EL (cell line): ENCODE data around the gene IRF2BPL.
A peak's percentile ranks its signal among the peaks of the same experiment; 100 is the strongest.

ENCODE experiments used
- DNase-seq: peaks from one replicate; pipeline ENCODE4 v3.0.0-alpha.2; 2016

Gene IRF2BPL

GRCh38 chr14:77028384-77029231, at the start of gene IRF2BPL:
Gene IRF2BPL, minus strand, starts transcription at chr14:77028708. Its CDS starts 916 bp downstream, at chr14:77027792.
- DNase-seq = peak; percentile 99

GRCh38 chr14:77077040-77077439, 48.5 kb upstream of the IRF2BPL start:
- no peak for DNase-seq

- DNase-seq = no peak
Observed at GRCh38 chr14:77076113-77076631, 47.7 kb upstream of the IRF2BPL start.

- no peak for DNase-seq
Observed at GRCh38 chr14:77074969-77075368, 46.5 kb upstream of the IRF2BPL start.

- DNase-seq = peak; percentile 60
Observed at GRCh38 chr14:77071938-77072388, 43.5 kb upstream of the IRF2BPL start.

- DNase-seq = no peak
Observed at GRCh38 chr14:77069551-77069950, 41.0 kb upstream of the IRF2BPL start.

GRCh38 chr14:77068517-77069200, 40.2 kb upstream of the IRF2BPL start:
- no peak for DNase-seq

GRCh38 chr14:77067632-77068516, 39.4 kb upstream of the IRF2BPL start:
- DNase-seq = peak; percentile 63

- DNase-seq = no peak
Observed at GRCh38 chr14:77066578-77067172, 38.2 kb upstream of the IRF2BPL start.

- no peak for DNase-seq
Observed at GRCh38 chr14:77065851-77066577, 37.5 kb upstream of the IRF2BPL start.

- DNase-seq = no peak
Observed at GRCh38 chr14:77064521-77065178, 36.1 kb upstream of the IRF2BPL start.

GRCh38 chr14:77063571-77064171, 35.2 kb upstream of the IRF2BPL start:
- DNase-seq = no peak

GRCh38 chr14:77062261-77062660, 33.8 kb upstream of the IRF2BPL start:
- no peak for DNase-seq

- DNase-seq = no peak
Observed at GRCh38 chr14:77061630-77062257, 33.2 kb upstream of the IRF2BPL start.

- DNase-seq = peak; percentile 90
Observed at GRCh38 chr14:77059276-77059915, 30.9 kb upstream of the IRF2BPL start.

- DNase-seq = no peak
Observed at GRCh38 chr14:77058785-77059184, 30.3 kb upstream of the IRF2BPL start.

- DNase-seq = no peak
Observed at GRCh38 chr14:77058117-77058516, 29.6 kb upstream of the IRF2BPL start.

- no peak for DNase-seq
Observed at GRCh38 chr14:77055981-77056380, 27.5 kb upstream of the IRF2BPL start.

GRCh38 chr14:77055306-77055705, 26.8 kb upstream of the IRF2BPL start:
- DNase-seq = no peak
